DND-41 (cell line): Measurements from ENCODE around the gene PAK4.
"Not testable (repeated sequence)": the region's sequence is repeated elsewhere in the genome, so short reads cannot be mapped to it uniquely, and the experiment has no call there.

Experiments
- EZH2 ChIP-seq: IDR thresholded peaks from 3 replicates; pipeline ENCODE4 v1.6.1; 2012; ENCODE audit warnings: borderline replicate concordance, low read depth, mild to moderate bottlenecking, moderate library complexity, low read length, inconsistent platforms; ENCODE audit not compliant: severe bottlenecking
- TF ChIP-seq, protein P1 (sequence below): IDR thresholded peaks from 2 replicates; pipeline ENCODE4 v1.5.1; 2012; ENCODE audit warnings: borderline replicate concordance, low read length, moderate library complexity, mild to moderate bottlenecking; ENCODE audit not compliant: poor library complexity, severe bottlenecking; ENCODE audit errors: extremely low read depth

DNA sequence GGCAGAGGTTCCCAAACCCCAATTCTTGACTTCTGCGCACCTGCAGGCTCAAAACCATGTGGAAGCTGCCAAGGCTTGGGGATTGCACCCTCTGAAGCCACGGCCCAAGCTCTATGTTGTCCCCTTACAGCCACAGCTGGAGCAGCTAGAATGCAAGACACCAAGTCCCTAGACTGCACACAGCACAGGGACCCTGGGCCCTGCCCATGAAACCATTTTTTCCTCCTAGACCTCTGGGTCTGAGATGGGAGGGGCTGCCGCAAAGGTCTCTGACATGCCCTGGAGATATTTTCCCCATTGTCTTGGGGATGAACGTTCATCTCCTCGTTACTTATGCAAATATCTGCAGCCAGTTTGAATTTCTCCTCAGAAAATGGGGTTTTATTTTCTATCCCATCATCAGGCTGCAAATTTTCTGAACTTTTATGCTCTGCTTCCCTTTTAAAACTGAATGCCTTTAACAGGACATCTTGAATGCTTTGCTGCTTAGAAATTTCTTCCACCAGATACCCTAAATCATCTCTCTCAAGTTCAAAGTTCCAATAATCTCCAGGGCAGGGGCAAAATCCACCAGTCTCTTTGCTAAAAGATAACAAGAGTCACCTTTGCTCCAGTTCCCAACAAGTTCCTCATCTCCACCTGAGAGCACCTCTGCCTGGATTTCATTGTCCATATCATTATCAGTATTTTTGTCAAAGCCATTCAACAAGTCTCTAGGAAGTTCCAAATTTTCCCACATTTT is 29.6 kb upstream of the PAK4 start:
- TF ChIP-seq, protein P1, sequence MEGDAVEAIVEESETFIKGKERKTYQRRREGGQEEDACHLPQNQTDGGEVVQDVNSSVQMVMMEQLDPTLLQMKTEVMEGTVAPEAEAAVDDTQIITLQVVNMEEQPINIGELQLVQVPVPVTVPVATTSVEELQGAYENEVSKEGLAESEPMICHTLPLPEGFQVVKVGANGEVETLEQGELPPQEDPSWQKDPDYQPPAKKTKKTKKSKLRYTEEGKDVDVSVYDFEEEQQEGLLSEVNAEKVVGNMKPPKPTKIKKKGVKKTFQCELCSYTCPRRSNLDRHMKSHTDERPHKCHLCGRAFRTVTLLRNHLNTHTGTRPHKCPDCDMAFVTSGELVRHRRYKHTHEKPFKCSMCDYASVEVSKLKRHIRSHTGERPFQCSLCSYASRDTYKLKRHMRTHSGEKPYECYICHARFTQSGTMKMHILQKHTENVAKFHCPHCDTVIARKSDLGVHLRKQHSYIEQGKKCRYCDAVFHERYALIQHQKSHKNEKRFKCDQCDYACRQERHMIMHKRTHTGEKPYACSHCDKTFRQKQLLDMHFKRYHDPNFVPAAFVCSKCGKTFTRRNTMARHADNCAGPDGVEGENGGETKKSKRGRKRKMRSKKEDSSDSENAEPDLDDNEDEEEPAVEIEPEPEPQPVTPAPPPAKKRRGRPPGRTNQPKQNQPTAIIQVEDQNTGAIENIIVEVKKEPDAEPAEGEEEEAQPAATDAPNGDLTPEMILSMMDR, result not testable (repeated sequence)
- TF ChIP-seq EZH2, result not testable (repeated sequence)
